Measurements from ENCODE around the gene ATXN7L2.
"Not testable (repeated sequence)": the region's sequence is repeated elsewhere in the genome, so short reads cannot be mapped to it uniquely, and the experiment has no call there.

The ATXN7L2 gene

DNA sequence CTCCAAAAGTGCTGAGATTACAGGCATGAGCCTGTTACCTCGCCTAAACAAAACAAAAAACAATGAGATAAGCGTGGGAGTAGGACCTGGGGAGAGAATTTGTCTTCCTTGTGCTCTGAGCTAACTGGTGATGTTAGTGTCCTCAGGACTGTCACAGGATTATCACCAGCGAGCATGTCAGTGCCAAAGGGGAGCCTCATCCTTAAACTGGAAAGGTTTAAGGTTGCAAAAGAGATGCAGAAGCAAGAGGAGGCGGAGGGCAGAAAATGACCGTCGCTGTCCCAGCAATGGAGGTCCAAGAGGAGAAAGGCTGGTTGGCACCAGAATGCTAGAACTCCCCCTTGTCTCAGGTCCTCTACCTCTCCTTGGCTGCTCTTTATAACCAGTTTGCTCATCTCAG, 13.5 kb upstream of the ATXN7L2 start (continued):
- TF ChIP-seq, protein P1, sequence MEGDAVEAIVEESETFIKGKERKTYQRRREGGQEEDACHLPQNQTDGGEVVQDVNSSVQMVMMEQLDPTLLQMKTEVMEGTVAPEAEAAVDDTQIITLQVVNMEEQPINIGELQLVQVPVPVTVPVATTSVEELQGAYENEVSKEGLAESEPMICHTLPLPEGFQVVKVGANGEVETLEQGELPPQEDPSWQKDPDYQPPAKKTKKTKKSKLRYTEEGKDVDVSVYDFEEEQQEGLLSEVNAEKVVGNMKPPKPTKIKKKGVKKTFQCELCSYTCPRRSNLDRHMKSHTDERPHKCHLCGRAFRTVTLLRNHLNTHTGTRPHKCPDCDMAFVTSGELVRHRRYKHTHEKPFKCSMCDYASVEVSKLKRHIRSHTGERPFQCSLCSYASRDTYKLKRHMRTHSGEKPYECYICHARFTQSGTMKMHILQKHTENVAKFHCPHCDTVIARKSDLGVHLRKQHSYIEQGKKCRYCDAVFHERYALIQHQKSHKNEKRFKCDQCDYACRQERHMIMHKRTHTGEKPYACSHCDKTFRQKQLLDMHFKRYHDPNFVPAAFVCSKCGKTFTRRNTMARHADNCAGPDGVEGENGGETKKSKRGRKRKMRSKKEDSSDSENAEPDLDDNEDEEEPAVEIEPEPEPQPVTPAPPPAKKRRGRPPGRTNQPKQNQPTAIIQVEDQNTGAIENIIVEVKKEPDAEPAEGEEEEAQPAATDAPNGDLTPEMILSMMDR (tag by site-specific recombination; IDR thresholded peaks at IDR 0.05) = no peak
- no peak for TF ChIP-seq GLI2 (tag by site-specific recombination; IDR thresholded peaks at IDR 0.05; ENCODE audit: borderline replicate concordance, low read depth)
- TF ChIP-seq, protein P2, sequence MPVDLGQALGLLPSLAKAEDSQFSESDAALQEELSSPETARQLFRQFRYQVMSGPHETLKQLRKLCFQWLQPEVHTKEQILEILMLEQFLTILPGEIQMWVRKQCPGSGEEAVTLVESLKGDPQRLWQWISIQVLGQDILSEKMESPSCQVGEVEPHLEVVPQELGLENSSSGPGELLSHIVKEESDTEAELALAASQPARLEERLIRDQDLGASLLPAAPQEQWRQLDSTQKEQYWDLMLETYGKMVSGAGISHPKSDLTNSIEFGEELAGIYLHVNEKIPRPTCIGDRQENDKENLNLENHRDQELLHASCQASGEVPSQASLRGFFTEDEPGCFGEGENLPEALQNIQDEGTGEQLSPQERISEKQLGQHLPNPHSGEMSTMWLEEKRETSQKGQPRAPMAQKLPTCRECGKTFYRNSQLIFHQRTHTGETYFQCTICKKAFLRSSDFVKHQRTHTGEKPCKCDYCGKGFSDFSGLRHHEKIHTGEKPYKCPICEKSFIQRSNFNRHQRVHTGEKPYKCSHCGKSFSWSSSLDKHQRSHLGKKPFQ (tag by site-specific recombination; IDR thresholded peaks at IDR 0.05) = no peak
- 0 out of 2 replicates have a peak, but pooled peaks have one; percentile 21 for TF ChIP-seq KLF8 (tag by site-specific recombination; IDR thresholded peaks at IDR 0.05)
- TF ChIP-seq EGR2 (tag by site-specific recombination; IDR thresholded peaks at IDR 0.05; ENCODE audit: low read depth) = peak; percentile 33; the same call in 1 of the 2 replicates

DNA sequence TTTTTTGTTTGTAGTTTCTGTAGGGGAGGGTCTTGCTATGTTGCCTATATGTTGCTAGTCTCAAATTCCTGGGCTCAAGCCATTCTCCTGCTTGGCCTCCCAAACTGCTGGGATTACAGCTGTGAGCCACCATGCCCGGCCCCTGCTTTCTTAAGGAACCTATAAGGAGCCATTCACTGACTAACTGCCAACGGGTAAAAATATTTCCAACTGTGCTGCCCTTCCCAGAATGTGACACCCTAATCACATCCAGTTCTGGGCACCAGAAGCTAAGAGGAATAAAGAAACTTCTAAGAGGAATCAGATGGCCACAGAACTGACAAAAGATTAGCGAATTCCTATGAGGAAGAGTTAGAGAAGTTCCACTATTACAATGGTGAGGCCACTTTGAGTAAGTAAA, 10.9 kb upstream of the ATXN7L2 start:
- POLR2A ChIA-PET = no interaction called here
- TF ChIP-seq, protein P2 (tag by site-specific recombination; IDR thresholded peaks at IDR 0.05) = no peak
- TF ChIP-seq ZFP3 (tag by site-specific recombination; IDR thresholded peaks at IDR 0.05; ENCODE audit: low read depth) (no peak), ZNF514 (tag by site-specific recombination; IDR thresholded peaks at IDR 0.05) (no peak)
- Histone ChIP-seq H3K27ac (ENCODE audit: extremely low read depth, low read depth, low read length) (no peak overlapping the region), H3K4me1 (ENCODE audit: control insufficient read depth, insufficient read depth, low read length) (no peaks in the 10 kb centered on the region), H3K4me3 (ENCODE audit: low read depth, low read length) (no peak overlapping the region), H3K36me3 (ENCODE audit: control insufficient read depth in 2 of 2, insufficient read depth in 1 of 2, low read length in 2 of 2) (no peaks in the 10 kb centered on the region), H3K9me3 (ENCODE audit: control insufficient read depth, insufficient read depth, low read depth, low read length) (no peaks in the 10 kb centered on the region)
- CTCF ChIA-PET = interaction anchor here (0.5 to 0.7 kb wide), 2 partner anchors 231 to 913 kb away, joined by 3 to 4 read pairs; partner anchors contain the start of gene EEIG2

DNA sequence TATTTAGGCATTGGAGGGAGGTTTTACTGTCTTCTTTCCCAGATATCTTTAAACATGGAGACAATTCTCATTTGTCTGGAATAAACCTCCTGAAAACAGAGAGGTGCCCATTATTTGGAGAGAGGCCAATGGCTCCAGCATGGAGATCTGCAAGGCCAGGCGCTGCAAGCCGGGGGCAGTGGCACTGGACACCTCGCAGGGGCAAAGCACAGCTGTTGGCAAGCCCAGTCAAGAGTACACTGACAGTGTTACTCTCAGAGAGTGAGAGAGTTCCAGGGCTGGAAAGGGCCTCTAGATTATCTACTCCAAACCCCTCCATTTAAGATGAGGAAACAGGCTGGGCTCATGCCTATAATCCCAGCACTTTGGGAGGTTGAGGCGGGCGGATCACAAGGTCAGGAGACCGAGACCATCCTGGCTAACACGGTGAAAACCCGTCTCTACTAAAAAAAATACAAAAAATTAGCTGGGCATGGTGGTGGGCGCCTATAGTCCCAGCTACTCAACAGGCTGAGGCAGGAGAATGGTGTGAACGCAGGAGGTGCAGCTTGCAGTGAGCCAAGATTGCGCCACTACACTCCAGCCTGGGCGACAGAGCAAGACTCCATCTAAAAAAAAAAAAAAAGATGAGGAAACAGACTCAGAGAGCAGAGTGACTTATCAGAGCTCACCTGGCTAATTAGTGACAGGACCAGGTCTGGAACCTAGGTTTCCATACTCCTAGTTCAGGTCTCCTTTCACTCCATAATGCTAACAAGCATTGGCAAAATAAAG, 10.2 kb upstream of the ATXN7L2 start:
- CTCF ChIA-PET = interaction anchor here (0.5 to 0.7 kb wide), 3 partner anchors 20 to 913 kb away, joined by 3 to 4 read pairs (median 3); partner anchors contain the start of gene EEIG2
- POLR2A ChIA-PET = interaction anchor here (0.8 kb wide), 1 partner anchor 10 kb away, joined by 5 read pairs; no protein-coding TSS in a partner anchor
- H3K9me3 ChIP-seq (ENCODE audit: control insufficient read depth, insufficient read depth, low read depth, low read length); H3K4me1 ChIP-seq (ENCODE audit: control insufficient read depth, insufficient read depth, low read length); H3K36me3 ChIP-seq (ENCODE audit: control insufficient read depth in 2 of 2, insufficient read depth in 1 of 2, low read length in 2 of 2); H3K27ac ChIP-seq (ENCODE audit: extremely low read depth, low read depth, low read length); H3K4me3 ChIP-seq (ENCODE audit: low read depth, low read length): not testable (repeated sequence)

DNA sequence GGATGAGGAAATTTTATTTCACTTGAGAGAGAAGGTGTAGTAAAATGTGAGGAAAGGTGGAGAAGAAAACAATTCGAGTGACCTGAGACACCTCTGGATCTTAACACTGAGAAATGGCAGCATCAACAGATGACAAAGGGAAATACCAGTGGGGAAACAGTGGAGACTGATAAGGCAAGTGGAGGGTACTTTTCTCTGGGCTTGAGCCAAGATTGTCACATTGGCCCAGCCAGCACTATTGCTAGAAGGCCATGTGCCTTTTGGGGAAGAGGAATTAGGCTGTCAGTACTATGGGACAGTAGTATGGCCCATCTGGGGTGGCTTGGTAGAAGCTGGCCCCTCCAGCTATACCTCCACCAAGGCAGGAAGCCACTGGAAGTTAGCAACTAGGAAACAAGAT, 9.0 kb upstream of the ATXN7L2 start:
- CTCF ChIA-PET = interaction anchor here (0.7 to 1.4 kb wide), 2 partner anchors 15 to 20 kb away, joined by 4 to 5 read pairs; partner anchors contain the start of gene CYB561D1
- TF ChIP-seq ZNF549 (tag by site-specific recombination; IDR thresholded peaks at IDR 0.05) (no peak), ZNF311 (tag by site-specific recombination; IDR thresholded peaks at IDR 0.05; ENCODE audit: borderline replicate concordance) (no peak), ZNF521 (tag by site-specific recombination; IDR thresholded peaks at IDR 0.05) (no peak), ZNF274 (IDR thresholded peaks at IDR 0.05; ENCODE audit: low read length) (no peak), ZNF274 (tag by site-specific recombination; IDR thresholded peaks at IDR 0.05; ENCODE audit: borderline replicate concordance) (no peak), ZXDB (tag by site-specific recombination; IDR thresholded peaks at IDR 0.05) (no peak), KLF16 (tag by site-specific recombination; IDR thresholded peaks at IDR 0.05) (no peak), ZNF169 (tag by site-specific recombination; IDR thresholded peaks at IDR 0.05) (no peak), ZNF561 (tag by site-specific recombination; IDR thresholded peaks at IDR 0.05; ENCODE audit: borderline replicate concordance) (no peak), ZNF548 (tag by site-specific recombination; IDR thresholded peaks at IDR 0.05) (no peak)
- Histone ChIP-seq H3K27ac (ENCODE audit: extremely low read depth, low read depth, low read length) (no peak overlapping the region), H3K9me3 (ENCODE audit: control insufficient read depth, insufficient read depth, low read depth, low read length) (no peaks in the 10 kb centered on the region), H3K4me3 (ENCODE audit: low read depth, low read length) (no peak overlapping the region), H3K4me1 (ENCODE audit: control insufficient read depth, insufficient read depth, low read length) (no peaks in the 10 kb centered on the region), H3K36me3 (ENCODE audit: control insufficient read depth in 2 of 2, insufficient read depth in 1 of 2, low read length in 2 of 2) (no peaks in the 10 kb centered on the region)
- POLR2A ChIA-PET = no interaction called here
